ENCODE measurements around the gene SRR.
A peak's percentile ranks its signal among the peaks of the same experiment; 100 is the strongest.
"Not testable (repeated sequence)": the region's sequence is repeated elsewhere in the genome, so short reads cannot be mapped to it uniquely, and the experiment has no call there.

SRR gene

DNA sequence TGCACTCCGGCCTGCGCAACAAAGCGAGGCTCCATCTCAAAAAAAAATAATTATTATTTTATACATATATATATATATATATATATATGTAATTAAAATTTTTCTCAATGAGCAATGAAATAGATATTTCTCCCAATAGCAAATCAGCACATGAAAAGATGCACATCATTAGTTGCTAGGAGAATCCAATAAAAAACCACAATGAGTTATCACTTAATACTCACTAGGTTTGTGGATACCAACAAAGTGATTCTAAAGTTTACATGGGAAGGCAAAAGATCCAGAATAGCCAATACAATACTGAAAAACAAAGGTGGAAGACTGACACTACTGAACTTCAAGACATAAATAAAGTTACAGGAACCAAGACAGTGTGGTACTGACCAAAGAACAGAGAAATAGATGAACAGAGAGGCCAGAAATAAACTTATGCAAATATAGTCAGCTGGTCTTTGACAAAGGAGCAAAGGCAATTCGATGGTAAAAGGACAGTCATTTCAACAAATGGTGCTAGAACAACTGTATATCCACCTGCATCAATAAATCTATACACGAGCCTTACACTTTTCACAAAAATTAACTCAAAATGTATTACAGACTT, 13.8 kb upstream of the SRR start:
- no peak for DNase-seq (ENCODE audit: low spot score)

DNA sequence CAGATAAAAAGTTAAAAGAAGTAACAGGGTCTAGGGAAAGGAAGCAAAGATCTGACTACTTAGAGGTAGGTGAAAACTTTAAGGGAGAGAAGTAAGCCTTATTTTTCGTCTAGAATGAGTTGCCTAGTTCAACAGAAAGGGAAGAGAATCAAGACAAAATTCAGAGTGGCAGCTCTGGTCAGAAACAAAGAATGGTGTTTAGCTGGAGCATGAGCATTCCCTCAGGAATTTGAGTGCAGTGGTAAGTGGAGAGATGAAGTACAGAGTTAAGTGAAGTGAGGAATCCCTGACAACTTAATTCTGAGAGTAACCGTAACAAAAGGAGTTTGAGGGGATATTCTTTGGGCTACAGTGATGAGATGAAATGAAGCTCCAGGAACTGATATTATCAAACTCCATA, 11.7 kb upstream of the SRR start:
- DNase-seq (ENCODE audit: low spot score), result no peak

DNA sequence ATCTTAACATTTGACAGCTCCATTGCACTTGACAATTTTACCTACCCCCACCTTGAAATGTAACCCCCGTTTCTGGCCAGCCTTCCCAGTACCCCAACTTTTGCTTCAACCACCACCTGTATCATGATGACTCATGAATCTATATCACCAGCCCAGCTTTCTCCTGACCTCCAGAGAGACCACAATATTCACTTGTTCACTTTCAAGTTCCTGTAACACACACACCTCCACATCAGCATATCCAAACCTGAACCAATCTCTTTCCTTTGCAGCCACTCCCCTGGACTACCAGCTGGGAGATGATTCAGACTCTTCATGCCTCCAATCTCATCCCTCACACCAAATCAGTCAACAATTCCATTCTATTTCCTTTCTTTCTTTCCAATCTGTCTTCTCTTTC, 8.2 kb upstream of the SRR start:
- DNase-seq (ENCODE audit: low spot score), result no peak

DNA sequence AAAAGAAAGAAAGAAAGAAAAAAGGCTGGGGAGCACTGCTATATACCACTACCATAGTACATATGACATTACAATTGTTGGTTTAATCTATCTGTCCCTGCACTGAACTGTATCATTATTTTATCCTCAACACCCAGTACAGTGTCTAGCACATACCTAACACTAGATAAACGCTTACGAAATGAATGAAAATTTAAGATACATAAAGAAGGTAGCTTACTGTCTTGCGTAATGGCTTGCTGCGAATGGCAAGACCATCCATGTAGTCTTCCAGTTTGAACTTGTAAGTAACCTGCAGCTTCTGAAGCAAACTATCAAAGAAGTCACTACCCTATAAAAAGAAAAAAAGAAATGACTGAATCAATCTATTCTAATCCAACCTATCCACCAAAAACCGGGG, 6.7 kb upstream of the SRR start:
- DNase-seq (ENCODE audit: low spot score), result no peak

DNA sequence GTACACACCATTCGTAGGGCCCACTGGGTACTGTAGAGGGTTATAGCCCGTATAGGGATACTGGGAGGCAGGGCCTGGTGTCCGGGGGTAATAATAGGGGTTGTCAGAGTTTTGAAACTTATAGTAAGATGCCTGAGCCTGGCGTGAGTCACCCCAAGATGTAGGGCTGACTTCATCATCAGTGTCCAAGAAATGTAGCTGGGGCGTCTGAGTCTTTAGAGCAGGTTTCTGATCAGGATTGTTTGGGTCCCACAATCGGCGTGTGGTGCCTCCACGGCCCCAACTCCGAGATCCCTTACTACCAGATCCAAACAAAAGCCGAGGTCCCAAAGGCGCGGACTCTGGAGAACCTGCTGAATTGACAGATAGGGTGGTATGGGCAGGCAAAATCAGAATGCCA, 4.6 kb upstream of the SRR start:
- no peak for DNase-seq (ENCODE audit: low spot score)

DNA sequence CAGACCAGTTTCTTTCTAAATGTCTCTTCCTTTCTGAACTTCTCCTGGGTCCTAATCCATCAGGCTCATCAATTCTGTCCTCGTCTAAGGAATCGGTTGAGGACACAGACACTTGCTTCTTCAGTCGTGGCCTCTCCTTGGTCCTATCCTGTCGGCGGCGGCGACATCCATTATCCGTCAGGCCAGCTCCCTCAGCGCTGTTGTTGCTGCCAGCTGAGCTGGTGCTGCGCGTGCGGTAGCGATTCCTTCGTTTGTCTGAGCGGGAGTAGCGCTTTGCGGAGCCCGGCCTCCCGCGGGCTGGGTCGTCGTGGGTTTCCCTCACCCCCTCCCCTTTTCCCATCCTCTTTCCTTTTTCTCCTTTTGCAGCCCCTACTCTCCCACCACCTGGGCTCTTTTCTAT, 4.0 kb upstream of the SRR start:
- DNase-seq (ENCODE audit: low spot score), result no peak

DNA sequence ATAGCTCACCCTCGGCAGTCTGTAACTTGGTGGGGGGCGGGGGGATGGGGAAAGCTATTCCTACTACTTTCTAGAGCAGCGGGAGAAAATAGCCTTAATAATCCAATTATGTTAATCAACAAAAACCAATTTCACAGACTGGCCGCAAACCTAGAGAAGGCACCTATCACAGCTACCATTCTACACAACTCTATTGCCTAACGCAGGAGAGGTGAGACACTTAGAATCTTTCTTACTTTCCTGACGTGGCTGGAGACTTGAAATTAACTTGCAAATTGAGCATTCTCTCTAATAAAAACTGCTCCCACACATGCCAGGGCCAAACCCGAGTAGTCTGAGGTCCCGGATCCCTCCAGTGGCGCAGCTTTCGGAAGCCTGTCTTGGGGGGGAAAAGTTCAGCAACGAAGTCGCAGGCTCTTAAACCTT, 959 bp upstream of the SRR start:
- no peak for DNase-seq (ENCODE audit: low spot score)

DNA sequence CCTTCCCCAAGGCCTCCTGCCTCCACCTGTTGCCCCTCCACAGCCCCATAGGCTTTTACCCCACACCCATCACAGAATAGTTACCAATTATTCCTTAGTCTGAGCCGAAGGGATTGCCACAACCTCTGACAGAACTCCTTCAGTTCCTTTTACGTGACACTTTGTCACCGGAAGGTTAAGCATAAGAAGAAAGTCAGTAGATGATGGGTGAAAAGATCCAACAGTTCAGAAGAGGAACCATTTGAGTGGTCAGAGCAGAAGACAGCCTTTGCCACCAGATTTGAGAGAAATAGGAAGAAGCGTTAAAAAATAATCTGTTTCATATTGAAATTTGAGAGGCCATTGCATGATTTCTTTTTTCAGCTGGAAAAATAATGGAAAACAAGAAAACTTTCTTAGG, 1.2 kb downstream of the SRR start:
- DNase-seq (ENCODE audit: low spot score), result no peak

DNA sequence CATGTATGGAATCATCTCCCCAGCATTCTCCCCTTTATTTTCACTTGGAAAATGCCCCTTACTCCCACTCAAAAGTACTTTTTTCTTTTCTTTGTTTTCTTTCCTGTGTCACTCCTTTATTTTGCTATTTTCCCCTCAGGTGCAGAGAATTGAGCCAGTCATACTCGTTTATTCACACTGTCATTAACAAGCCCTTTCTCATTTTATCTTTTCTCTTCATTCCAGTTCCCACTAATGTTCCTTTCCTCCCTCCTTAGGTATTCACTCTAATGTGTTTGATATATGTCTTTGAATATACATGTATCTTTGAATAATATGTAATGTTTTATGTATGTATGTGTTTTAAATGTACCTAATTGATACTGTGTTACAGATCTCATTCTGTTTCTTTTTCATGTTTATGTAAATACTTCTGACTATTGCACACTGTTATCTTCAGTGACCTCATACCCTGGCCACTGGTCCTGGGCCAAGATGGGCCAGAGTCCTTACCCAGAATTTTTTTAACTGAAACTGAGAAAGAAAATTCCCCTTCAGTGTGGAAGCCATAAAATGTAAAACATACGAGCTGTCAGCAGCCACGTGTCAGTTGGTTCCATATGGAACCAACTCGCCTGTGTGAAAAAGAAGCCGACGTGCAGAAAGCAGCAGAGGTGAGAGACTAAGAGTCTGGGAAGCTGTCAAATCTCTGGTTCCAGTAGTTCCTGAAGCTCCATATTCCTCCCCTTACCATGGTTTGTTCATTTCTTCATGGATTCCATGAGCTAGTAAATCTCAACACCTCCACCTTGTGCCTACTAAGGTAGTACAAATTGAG, 5.8 kb downstream of the SRR start:
- DNase-seq (ENCODE audit: low spot score), result no peak

DNA sequence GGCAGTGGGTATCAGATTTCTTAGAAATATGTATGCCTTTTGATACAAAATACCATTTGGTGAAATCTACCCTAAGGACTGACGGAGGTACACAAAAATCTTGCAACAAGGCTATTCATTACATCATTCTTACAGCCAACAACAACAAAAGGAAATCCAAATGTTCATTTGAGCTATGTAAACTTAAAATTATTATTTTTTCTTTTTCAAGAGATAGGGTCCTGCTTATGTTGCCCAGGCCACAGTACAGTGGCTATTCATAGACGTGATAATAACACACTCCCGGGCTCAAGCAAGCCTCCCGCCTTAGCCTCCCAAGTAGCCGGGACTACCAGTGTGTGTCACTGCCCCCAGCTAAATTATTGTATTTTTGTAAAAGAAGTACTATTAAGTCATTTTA, 9.0 kb downstream of the SRR start:
- DNase-seq (ENCODE audit: low spot score), result no peak

DNA sequence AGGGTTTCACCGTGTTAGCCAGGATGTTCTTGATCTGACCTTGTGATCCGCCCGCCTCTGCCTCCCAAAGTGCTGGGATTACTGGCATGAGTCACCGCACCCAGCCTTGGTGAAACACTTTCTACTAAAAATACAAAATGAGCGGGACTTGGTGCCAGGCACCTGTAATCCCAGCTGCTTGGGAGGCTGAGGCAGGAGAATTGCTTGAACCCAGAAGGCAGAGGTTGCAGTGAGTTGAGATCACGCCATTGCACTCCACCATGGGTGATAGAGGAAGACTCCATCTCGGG, 13.1 kb downstream of the SRR start:
- DNase-seq (ENCODE audit: low spot score), result not testable (repeated sequence)

DNA sequence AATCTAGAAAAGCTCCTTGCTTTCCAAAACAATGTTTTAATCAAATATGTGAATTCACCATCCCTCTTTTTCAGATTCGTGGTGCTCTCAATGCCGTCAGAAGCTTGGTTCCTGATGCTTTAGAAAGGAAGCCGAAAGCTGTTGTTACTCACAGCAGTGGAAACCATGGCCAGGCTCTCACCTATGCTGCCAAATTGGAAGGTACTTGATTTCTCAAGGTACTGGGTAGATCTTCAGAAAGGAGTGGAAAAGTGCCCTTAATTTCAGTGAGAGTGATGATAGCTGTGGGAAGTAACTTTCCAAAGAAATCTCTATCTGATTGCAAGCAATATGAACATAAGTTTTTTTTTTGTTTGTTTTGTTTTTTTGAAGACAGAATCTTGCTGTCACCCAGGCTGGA, 14.0 kb downstream of the SRR start:
- DNase-seq (ENCODE audit: low spot score), result no peak

DNA sequence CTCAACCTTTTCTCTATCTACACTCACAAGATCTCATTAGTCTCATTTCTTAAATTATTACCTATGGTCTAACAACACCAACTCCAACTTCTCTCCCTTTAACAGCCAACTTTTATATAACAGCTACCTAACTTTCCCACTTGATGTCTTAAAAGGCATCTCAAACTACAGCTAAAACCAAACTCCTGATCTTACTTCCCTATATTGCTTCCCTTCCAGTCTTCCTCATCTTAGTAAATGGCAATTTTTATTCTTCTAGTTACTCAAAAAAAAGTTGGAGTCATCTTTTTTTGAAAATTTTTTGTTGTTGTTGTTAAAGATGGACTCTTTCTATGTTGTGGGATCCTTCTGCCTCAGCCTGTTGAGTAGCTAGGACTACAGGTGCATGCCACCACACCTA, 15.3 kb downstream of the SRR start:
- no peak for DNase-seq (ENCODE audit: low spot score)

DNA sequence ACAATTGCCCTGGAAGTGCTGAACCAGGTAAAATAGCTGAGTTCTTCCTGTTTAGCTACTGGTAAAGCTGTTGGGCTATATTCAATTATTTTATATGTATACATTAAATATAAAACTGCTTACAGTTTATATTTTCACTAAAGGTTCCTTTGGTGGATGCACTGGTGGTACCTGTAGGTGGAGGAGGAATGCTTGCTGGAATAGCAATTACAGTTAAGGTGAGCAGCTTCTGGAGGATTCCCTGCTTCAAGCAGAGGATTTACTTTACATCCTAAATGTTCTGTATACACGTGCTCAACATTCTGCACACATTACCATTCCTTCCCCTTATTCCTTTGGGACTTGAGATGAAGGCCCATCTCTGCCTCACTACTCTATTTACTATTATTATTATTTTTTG, 17.6 kb downstream of the SRR start:
- no peak for DNase-seq (ENCODE audit: low spot score)

DNA sequence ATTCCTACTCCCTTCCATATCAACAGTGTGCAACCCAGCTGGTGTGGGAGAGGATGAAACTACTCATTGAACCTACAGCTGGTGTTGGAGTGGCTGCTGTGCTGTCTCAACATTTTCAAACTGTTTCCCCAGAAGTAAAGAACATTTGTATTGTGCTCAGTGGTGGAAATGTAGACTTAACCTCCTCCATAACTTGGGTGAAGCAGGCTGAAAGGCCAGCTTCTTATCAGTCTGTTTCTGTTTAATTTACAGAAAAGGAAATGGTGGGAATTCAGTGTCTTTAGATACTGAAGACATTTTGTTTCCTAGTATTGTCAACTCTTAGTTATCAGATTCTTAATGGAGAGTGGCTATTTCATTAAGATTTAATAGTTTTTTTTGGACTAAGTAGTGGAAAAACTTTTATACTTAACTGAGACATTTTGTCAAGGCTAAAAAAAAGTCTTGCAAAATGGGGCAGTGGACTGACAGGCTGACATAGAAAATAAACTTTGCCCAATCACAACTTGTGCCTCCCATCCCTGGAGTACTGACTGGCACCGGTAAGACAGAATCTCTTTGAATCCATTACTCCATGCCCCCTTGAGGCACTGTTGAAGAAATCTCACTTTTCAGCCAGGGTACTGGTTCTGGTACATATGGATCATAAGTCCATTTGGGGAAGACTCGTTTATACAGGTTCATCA, 20.0 kb downstream of the SRR start:
- no peak for DNase-seq (ENCODE audit: low spot score)

DNA sequence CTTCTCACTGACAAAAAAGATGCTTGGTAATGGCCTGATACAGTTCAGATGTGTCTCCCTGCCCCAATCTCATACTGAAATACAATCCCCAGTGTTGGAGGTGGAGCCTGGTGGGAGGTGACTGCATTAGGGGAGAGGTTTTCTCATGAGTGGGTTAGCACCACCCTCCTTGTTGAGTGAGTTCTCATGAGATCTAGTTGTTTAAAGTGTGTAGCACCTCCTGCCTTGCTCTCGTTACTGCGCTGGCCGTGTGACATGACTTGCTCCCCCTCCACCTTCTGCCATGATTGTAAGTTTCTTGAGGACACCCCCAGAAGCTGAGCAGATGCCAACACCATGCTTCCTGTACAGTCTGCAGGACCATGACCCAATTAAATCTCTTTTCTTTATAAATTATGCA, 27.6 kb downstream of the SRR start:
- no peak for DNase-seq (ENCODE audit: low spot score)

DNA sequence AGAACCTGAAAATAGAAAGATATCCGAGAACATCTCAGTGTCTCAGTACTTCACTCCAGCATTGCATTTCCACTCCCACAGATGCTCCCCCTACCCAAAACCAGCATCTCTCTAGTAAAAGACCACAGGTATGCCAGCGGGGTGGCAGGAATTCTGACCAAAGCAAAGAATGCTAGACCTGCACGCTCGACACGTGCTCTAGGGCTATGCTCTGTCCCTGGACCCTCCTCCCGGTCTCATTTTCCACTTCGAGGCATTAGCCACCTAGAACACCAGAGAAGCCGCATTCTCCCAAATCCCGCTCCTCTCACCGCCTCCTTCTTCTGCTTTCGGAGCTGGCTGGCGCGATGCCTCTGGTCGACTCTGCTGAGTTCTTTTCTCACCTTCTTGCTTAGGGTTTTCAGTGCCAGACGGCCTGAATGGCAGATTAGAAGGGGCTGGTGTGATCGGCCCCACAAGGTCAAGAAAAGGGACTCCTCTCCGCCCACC, 32.0 kb downstream of the SRR start:
- DNase-seq (ENCODE audit: low spot score), result no peak

DNA sequence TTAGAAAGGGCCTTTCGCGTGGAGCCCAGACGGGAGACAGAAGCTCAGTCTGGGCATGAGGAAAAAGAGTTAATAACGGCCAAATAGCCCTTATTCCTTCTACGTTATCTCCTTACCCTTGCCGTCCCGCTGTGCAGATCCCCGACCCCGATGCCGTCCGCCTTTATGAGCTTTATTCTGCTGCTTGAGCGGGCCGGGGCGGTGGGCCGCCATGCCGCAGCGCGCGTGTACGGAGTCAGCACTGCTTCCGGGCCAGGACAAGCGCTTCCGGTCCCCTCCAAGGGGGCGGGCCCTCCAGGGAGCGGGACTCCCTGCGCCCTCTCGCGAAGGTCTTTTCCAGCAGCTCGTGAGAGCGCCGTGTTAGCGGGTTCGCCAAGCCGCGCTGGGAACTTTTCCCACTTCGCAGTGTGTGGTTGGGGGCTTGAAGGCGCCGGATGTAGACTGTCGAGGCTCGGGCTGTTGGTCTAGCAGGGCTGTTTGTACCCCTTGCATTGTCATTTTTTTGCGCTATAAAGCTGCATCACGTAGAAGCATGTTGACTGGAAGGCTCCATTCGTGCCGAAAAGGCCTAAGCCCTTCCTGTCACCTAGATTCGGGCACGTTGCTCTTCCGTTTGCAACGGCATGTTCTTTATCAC, 32.6 kb downstream of the SRR start, which contains the start of gene TSR1:
TSR1 (minus strand) TSS at position 243 of the 637 bp plus-strand sequence; CDS start at position 213, 30 bp downstream.
- peak; percentile 92 for DNase-seq (ENCODE audit: low spot score)

DNA sequence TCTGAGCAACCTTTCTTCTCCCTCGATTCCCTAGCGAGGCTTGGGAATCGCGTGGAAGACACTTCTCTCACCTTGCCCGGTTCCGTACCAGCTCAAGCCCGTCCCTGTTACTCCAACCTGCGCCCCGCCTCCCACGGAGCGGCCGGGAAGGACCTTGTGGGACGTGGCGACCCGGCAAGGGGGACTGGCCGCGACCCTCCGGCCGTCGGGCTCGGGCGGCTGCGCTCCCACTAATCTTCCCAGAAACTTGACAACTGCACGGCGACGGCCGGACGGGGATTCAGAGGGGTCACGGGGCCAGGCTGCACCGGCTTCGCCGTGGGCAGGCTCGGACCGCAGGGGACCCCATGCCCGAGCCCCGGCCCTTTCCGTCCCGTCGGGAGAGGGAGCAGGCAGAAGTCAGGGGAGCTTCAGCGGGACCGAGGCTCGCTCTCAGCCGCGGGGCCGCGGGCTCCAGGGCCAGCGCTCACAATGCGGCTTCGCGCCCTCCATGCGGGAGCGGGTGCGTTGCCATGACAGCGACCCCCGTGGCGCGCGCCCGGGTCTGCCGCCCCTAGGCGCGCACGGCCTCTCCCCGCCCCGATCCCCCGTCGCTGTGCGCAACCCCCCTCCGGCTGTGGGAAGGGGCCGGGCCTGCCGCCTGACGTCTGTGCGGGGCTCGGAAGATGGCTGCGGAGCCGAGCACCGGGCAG, 33.2 kb downstream of the SRR start, which contains the start of gene SGSM2:
SGSM2 (plus strand) TSS at position 650 of the 692 bp plus-strand sequence. CDS start 188 bp downstream, outside the sequence.
- peak; percentile 64 for DNase-seq (ENCODE audit: low spot score)

DNA sequence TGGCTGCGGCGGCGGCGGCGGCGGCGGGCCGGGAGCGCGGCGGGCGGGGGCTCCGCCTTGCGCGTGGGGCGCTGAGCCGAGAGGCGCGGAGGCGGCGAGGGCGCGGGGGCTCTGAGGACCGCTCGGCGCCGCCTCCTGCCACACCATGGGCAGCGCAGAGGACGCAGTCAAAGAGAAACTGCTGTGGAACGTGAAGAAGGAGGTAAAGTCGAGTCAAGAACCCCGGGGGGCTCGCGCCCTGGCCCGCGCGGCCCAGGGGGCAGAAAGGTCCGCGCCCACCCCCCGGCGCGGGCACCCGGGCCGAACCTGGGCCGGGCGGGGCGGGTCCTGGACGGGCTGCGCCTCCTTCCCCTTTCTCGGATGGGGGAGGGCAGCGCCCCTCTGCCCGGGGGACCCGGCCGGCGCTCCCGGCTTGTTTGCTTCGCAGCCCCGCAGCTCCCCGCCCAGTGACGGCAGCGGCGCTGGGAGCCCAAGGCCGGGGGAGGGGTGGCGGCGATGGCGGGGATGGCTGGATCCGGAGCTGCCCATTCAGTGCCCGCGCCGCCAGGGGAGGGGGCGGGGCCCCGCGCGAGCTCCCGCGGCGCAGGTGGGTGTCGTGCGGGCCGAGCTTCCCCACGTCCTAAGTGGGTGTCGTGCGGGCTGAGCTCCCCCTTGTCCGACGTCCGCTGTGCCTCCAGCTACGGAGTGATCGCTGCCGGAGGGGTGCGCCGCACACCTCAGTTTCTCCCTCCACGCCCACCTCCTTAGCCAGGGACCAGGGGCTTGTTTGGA, 34.0 kb downstream of the SRR start:
- peak; percentile 55 for DNase-seq (ENCODE audit: low spot score)

DNA sequence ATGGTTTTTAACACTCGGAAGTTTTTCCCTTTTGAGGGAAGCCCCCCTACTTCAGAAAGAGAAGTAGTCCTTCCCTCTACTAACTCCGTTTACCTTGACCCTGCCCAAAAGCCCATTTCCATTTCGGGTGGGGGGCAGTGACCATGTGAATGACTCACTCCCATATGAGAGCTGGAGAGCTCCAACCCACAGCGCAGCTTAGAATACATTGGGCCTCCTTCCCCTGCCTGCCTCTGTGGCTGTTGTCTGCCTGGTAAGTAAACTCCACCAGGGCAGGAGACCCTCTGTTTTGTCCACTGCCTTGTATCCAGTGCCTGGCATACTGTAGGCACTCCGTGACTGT, 34.5 kb downstream of the SRR start:
- DNase-seq (ENCODE audit: low spot score), result no peak

All from putamen (tissue), 1 donor.